Measurements from ENCODE around the gene PRTG. TPM values are rescaled to one million over a fixed set of nuclear protein-coding genes. Genes with fewer than 3 reads are reported as not detected.

PRTG gene
- total and polyA plus RNA-seq, 10 of the 15 experiments (the other 5 are each of a cell fraction or from before 2014, with no cell fraction given) = under 0.01 to 0.25 TPM; not detected in 8

- no peak for FAIRE-seq
- peaks cover 6 to 22% of the 10 kb centered on the region in 2 experiments for H3K27me3 ChIP-seq (replicated peaks in 1 of 2; ENCODE audit: control insufficient read depth in 2 of 2, insufficient read depth in 2 of 2, low read length in 1 of 2)
- H3K9me3 ChIP-seq (replicated peaks; ENCODE audit: control insufficient read depth, insufficient read depth, low read length) = no peaks in the 10 kb centered on the region
- ChIA-PET POLR2A (no interaction called here), CTCF (no interaction called here), RAD21 (ENCODE audit: unreplicated experiment) (no interaction called here), SMC1A (ENCODE audit: uncharacterized antibody, unreplicated experiment) (no interaction called here)
- H4K20me1 ChIP-seq (ENCODE audit: control insufficient read depth, insufficient read depth) = no peaks in the 10 kb centered on the region
- 6% methylated on average over 34 of the region's 34 CpGs for WGBS (ENCODE audit: insufficient coverage, insufficient replicate concordance, low lambda C conversion rate, missing lambda C conversion rate)
- in situ Hi-C loops (cut with MboI) (no loop called here), intact Hi-C loops (cut with micrococcal nuclease; ENCODE audit: unreplicated experiment) (no loop called here)
- H2AFZ ChIP-seq (ENCODE audit: control insufficient read depth, low read depth, low read length) = no peak overlapping the region; the same call in 1 of the 2 replicates
- H3K27ac ChIP-seq (ENCODE audit: control insufficient read depth, insufficient read depth) = no peak overlapping the region
- peak overlapping the region; percentile 58; the same call in 1 of the 2 replicates for H3K4me3 ChIP-seq
- no peaks in the 10 kb centered on the region for H3K36me3 ChIP-seq (ENCODE audit: control insufficient read depth in 2 of 2, insufficient read depth in 2 of 2, low read length in 1 of 2)
- no peak for DNase-seq (ENCODE audit: low read depth, low spot score)
- no peaks in the 10 kb centered on the region for H3K79me2 ChIP-seq (ENCODE audit: control insufficient read depth, insufficient read depth, low read length)
- BruUV-seq (replicated peaks) = no TSS peak
- TF ChIP-seq FOXM1 (IDR thresholded peaks at IDR 0.05; ENCODE audit: low read depth, low read length) (no peak), ZSCAN29 (IDR thresholded peaks at IDR 0.05) (no peak), CHD2 (IDR thresholded peaks at IDR 0.05; ENCODE audit: borderline replicate concordance, low read depth, low read length) (no peak), KAT2A (conservative IDR thresholded peaks at IDR 0.05; ENCODE audit: control insufficient read depth, low read depth, low read length) (no peak), ATF3 (IDR thresholded peaks at IDR 0.05; ENCODE audit: borderline replicate concordance, extremely low read depth, low read depth, low read length) (no peak), MYC (IDR thresholded peaks at IDR 0.05; ENCODE audit: insufficient read depth, insufficient read length, insufficient replicate concordance, low read length, severe bottlenecking) (no peak), FOXK2 (IDR thresholded peaks at IDR 0.05) (no peak), RAD51 (IDR thresholded peaks at IDR 0.05) (no peak), IRF3 (IDR thresholded peaks at IDR 0.05) (no peak)
- peak overlapping the region; percentile 81 for H3K4me2 ChIP-seq (ENCODE audit: control insufficient read depth, insufficient read depth)
- no peak overlapping the region for H3K9ac ChIP-seq (ENCODE audit: control insufficient read depth, insufficient read depth, low read length)
- ATAC-seq = no peak; the same call in 2 of the 3 replicates
- H3K4me1 ChIP-seq (ENCODE audit: control insufficient read depth, insufficient read depth, low read length) = no peaks in the 10 kb centered on the region
Observed at GRCh38 chr15:55741833-55742497, 987 bp downstream of the PRTG start.
